GM18870 (cell line): ENCODE results near the gene PSD2.

Source experiments
- ATAC-seq: cut with Tn5 transposase; IDR thresholded peaks from one replicate; pipeline ENCODE4 v1.9.1; 2021; ENCODE audit warnings: moderate library complexity; ENCODE audit not compliant: unreplicated experiment

The PSD2 gene

DNA sequence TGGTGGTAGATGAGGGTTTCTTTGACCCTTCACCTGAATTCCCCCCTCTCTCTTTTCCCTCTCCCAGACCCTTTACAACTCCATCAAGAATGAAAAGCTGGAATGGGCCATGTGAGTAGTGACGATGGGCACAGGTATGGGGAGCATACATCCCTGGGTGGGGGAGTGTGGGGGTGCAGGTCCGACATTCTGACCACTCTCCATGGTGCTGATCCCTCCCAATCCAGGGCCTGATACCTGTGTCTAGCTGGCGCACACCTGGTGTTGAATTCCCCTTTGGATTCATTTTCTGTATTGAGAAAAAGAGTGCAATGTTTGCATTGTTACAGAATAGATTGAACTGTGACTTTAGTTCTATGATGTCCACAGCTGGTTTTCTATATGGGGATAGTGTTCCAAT, 40.0 kb downstream of the PSD2 start:
- ATAC-seq = no peak

DNA sequence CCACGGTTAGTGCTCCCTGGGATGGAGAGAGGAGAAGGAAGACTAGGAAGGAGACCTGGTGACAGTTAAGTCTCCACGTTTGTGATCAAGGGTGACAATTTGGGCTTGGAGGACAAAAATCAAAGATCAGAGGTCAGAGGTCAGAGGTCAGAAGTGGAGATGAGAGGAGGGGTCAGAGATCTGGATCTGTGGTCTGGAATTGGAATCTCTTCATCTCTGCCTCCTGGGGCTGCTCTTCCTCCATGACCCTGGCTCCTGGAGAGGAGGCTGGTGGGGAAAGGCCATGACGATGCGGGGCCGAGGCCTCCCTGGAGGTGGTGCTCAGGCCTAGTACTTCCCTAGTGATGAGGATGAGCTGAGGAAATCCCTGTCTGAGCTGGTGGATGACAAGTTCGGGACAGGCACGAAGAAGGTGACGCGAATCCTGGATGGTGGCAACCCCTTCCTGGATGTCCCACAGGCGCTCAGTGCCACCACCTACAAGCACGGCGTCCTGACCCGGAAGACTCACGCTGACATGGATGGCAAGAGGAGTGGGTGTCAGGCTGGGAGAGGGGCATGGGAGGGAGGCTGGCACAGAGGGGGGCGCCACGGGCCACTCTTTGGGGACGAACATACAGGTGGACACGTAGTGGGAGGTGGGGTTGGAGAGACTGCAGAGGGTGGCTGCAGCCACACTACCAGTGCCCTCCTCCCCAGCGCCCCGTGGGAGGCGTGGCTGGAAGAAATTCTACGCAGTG, 41.0 kb downstream of the PSD2 start:
- no peak for ATAC-seq

DNA sequence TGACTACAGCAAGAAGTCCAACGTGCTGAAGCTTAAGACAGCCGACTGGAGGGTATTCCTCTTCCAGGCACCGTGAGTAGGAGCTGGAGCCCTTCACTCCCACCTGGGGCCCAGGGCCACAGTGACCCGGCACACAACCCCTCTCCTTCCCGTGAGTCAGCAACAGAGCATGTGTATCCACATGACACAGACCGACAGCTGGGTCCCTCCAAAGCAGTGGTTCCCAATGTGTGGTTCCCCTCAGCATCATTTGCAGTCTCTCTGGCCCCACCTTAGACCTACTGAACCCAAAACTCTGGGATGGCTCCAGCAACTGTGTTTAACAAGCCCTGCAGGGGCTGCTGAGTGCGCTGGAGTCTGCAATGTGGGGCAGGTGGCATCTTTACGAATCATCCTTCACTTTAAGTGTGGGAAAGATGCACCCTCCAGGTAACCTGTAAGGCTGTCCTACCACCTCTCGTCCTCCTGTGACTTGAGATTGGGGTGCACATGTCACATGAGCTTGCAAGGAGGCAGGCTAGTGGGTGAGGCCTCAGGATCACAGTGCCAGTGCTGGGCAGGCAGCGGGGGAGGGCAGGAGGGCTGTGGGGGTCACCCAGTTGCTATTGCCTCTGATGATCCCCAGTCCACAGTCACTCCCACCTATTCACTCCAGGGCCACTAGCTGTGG, 42.2 kb downstream of the PSD2 start:
- no peak for ATAC-seq

DNA sequence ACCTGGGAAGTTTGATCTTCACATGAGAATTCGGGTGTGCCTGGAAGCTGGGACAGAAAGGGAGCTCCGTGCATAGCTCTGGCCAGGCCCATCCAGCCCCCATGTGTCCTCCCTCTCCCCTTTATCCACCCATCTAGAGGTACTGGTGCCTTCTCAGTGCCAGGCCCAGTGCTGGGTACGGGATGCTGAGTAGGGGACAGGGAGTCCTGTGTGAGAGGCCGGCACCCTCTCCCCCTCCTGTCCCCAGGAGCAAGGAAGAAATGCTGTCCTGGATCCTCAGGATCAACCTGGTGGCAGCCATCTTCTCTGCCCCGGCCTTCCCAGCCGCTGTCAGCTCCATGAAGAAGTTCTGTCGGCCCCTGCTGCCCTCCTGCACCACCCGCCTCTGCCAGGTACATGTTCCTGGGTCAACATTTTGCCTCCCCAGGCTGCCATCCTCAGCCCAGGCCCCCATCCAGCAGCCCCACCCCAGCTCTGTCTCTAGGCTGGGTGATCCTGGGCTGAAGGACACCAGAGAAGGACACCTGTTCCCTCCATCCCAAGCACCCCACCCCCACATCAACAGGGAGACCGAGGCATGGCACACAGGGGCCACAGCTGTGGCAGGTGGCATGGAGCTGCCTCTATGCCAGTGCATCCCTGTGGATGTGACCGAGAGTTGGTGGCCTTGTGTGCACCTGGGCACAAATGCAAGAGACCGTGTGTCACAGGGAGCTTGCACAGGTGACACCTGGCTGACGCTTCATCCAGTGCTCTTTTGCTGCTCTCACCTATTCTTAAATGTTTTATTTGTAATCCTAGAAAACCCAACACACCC, 43.0 kb downstream of the PSD2 start:
- no peak for ATAC-seq

DNA sequence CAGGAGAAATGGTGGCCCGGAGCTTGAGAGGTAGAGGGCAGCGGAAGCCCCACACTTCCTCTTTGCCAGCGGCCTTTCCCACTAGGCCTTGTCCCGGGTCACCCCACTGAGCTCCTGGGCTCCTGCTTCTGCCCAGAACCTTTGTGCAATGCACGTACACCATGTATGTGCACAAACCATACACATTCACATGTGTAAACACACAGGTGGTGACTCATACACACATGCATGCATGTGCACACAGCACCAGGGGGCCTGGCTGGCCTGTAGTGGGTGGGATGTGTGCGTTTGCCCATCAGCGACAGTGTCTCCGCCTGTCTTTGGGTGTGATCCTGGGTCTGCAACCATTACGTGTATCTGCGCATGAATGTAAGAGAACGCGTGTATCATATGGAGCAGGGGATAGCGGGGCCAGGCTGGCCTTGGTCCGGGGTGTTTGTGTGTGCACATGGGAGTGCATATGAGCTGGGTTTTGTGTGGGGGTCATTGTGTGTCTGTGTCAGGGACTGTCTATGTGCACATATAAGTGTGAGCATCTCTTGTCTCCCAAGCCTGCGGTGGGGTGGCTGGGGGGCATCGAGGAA, 43.7 kb downstream of the PSD2 start:
- ATAC-seq = no peak

DNA sequence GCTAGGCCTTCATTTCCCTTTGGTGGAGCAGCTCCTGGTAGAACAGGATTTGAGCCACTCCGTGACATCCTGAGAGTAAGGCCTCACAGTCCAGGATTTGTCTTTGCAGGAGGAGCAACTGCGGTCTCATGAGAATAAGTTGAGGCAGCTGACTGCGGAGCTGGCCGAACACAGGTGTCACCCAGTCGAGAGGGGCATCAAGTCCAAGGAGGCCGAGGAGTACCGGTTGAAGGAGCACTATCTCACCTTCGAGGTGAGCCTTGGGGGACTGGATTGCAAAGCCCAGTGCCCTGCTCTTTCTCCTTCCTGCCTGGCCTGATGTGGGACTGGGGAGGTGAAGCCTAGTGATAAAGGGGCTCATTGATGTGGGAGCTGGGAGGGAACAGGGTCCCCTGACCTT, 44.3 kb downstream of the PSD2 start:
- no peak for ATAC-seq

DNA sequence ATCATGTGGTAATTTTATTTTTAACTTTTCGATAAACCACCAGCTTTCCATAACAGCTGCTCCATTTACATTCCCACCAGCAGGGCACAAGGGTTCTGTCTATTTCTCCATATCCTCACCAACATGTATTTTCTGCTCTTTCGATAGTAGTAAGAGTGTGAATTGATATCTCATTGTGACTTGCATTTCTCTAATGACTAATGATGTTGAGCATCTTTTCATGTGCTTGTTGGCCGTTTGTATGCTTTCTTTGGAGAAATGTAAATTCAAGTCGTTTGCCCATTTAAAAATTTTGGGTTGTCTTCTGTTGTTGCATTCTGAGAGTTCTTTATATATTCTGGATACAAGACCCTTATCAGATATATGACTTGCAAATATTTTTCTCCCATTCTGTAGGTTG, 45.9 kb downstream of the PSD2 start:
- no peak for ATAC-seq

DNA sequence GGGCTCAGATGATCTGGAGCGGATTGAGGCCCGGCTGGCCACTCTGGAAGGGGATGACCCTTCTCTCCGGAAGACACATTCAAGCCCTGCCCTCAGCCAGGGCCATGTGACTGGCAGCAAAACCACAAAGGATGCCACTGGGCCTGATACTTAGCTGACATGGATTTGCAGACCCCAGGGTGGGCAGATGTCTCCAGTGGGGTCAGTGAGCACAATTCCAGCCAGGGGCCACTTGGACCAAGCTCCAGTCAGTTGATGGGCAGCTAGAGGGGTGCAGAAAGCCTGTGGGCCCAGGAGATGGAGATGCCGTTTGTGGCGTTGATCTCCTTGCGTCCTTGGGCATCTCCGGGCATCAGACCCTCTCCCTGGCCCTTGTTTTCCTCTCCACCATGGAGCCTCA, 46.7 kb downstream of the PSD2 start:
- no peak for ATAC-seq

DNA sequence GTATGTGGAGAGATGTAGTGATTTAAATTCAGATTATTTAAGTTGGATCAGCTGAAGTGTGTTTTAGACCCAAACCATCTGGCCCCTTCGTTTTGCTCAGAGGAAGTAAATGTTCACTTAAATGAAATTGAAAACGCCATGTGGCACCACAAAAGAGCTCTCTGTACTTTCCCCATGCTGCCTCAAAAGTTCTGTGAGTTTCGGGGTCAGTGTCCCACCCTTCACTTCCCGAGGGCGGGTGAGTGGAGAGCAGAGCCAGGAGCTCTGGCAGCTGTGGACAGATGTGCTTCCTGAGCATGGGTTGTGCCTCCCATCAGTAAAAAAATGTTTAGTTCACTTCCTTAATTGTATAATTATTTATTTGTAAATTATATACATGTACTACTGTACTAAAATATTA, 48.4 kb downstream of the PSD2 start:
- no peak for ATAC-seq

DNA sequence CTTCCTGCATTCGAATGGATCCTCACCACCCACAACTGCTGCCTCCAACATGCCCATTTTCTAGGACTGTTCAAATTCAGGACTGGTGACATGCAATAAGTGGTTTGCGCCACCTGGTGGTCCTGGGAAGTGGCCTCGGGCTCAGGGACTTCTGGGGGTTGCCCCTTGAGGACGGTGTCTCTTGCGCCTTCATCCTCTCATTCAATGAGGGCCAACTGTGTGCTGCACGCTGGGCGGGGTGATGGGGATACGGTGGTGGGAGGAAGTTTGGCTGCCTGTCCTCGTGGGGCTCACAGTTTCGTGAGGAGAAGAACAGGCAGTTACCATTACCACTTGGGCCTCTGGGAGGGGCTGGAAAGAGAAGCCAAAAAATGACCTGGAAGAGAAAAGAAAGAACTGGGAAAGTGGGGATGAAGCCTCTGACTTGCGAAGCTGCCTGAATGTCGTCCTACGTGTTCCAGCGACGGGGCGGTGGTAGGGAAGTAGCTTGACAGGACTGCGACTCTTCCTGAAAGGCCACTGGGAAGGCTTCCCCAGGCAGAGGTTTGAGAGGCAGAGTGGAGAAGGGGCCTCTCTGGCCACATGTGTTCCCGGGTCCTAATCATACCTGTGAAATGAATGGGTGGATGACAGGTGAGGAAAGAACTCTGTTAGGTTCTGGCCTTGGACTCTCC, 49.0 kb downstream of the PSD2 start:
- no peak for ATAC-seq

DNA sequence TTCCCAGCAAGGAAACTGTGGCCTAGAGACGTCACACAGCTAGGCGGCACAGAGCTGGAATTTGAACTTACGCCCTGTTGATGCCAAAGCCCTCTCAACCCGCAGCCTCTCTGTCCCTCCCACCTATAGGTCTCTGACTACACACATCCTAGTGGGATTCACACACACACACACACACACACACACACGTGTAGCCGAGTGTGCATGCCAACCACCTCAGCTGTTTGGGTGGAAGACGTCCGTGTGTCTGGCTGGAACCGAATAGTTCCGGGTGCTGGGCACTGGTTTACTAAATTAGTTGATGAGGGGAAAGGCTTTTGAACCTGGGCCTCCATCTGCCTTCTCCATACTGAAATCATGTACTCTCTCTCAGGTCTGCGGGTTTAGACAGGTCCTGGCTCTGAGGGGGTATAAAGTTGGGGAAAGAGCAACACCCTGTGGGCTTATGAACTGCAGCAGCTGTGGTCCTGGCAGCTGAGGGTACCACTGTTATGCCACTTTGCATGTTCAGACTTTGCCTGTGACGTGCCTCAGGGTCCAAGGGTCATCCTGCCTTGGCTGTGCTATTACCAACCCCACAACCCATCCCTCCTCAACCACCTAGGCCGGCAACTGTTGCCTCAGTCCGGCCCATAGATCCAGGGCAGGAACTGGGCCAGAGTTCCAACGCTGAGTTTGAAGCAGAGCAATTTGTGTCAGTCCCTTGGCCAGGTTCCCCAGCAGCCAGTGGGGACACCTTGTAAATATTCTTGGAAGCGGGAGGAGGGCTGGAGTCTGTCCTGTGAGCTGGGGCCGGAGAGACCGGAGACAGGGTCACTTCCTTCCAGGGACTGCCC, 50.5 kb downstream of the PSD2 start:
- ATAC-seq = no peak

DNA sequence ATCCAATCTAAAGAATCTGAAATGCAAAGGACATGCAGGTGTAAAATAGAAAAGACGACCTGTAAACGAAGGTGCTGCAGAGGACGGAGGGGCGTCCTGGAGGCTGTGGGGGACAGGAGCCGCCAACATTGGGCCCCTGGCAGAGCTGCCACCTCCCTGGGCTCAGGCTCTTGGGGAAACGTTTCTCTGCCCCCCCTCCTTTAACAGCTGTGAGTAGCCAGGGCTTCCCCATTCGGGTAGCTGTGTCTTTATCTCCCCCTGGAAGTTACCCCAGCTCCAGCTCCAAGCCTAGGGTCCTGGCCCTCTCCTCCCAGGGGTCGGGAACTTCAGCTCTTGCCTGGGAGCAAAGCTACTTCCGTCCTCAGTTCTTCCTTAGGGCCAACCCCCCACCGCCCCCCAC, 51.5 kb downstream of the PSD2 start:
- no peak for ATAC-seq

DNA sequence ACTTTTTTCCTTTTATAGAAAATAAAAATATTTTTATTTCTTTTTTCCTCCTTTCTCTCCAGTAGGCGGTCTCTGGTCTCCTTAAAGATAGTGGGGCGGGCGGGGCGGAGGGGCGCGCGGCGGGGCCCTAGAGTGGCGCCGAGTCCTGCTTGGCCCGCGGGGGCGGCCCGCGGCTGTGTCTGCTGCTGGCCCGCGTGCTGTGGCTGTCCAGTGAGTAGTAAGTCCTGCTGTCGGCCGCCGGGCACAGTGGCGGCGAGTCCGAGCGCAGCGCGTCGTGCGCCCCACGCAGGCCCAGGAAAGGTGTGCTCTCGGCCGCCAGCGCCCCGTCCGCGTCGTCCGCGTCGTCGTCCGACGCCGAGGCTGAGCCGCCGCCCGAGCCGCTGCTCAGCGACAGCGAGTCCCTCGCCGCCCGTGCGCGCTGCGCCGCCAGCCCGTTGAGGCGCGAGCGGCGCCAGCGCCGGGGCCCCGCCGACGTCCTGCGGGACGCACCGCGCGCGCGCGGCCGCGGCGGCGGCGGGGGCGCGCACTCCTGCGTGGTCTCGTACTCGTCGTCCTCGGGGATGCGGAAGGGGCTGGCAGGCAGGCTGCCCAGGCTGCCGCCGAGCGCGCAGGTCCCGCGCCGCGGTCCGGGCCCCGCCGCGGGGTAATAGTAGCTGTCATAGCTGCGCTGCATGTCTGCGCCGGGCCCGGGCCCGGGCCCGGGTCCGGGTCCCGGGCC, 52.3 kb downstream of the PSD2 start:
- ATAC-seq = no peak

DNA sequence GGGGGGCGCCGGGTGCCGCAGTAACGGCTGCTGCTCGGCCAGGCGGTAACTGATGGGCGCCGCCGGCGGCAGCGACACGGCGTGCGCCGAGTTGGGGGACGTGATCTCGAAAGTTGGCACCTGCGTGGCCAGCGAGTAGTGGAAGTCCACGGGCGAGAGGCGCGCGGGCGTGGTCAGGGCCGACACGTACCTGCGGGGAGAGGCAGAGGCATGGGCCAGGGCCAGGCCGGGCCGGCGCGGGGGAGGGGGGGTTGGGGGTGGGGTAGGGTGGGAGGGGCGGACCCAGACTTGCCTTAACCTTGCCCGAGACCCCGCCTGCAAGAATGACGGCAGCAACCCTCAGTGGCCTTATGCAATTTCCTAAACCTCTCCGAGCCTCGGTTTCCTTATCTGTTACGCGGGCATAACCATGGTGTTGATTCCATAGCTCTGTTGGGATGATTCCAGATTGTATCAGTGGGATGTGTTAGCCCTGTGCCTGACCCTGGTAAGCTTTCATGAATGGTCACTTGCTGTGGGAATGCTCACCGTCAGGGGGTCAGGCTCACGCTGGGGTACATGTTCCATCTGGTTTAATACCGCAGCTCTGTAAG, 53.0 kb downstream of the PSD2 start:
- ATAC-seq = no peak

DNA sequence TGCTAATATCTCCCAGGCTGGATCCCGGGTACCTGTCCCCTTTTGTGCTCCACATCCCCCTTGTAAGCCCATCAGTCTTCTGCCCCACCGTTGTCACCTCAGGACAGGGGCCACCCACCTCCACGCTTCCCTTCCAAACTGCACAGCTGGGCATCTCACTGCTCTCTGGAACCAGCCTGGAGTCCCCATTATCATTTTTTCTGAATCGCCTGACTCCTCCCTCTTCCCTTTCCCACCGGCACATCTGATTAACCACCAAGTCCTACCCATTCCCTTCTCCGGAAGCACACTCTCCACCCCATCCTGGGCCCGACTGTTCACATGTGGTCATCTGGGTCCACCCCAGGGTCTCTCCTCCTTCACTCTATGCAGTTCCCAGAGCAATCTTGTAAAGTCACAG, 53.9 kb downstream of the PSD2 start:
- ATAC-seq = no peak

DNA sequence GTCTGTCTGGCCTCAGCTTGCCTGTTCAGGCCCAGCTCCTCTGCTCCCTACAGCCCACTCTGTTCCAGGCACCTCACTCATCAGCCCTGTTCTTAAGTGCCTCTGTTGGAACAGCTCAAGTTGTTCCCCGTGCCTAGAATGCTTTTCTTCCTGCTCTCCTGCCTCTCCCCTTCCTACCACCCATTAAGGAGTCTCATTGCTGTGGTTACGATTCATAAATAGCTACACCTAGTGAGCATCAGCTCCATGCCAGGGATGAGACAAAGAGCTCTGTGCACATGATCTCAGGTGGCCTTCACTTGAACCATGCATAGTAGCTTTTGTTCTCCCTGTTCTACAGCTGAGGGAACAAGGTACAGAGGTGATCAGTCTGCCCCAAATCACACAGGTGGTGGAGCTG, 54.3 kb downstream of the PSD2 start:
- ATAC-seq = no peak

DNA sequence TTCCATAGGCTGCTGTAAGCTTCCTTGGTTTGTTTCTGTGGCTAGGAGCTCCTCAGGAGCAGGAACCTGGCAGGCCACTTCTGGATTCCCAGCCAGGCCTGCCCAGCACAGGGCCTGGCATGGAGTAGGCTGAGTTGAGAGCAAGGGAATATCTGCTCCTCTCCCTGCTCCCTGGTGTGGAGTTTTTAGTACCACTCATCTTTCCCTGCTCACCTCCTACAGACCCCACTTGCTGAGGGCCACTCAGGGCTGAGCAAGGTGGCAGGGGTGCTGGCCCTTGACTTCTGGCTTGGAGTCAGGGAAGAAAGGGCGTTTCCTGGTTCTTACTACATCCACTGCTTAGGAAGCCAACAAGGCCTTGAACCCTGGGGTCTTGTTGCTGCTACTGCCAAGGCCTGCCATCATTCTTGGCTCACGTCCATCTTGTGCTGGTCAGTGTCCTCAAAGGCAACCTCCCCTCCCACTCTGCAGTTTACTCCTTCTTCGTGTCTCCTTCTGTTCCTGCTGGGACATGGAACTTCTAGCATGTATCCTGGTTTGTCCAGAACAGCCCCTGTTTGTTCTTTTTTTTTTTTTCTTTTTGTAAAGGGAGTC, 54.9 kb downstream of the PSD2 start:
- ATAC-seq = no peak

DNA sequence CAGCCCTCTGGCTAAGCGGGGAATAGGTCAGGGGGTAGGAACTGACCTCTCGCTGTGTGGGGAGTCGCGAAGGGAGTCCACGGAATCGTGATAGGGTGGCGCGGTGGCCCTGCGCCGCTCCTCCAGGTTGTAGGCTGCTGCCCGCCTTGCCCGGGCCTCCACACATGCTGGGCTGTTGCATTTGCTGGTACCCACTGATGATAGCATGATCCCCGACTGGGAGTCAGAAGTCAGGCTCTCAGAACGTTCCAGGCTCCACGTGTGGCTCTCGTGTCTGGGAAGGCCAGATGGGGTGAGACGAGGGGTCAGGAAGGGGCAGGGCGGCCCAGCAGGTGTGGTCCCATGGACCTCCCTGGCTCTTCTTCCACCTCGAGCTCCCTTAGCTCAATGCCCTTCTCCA, 56.0 kb downstream of the PSD2 start:
- no peak for ATAC-seq

DNA sequence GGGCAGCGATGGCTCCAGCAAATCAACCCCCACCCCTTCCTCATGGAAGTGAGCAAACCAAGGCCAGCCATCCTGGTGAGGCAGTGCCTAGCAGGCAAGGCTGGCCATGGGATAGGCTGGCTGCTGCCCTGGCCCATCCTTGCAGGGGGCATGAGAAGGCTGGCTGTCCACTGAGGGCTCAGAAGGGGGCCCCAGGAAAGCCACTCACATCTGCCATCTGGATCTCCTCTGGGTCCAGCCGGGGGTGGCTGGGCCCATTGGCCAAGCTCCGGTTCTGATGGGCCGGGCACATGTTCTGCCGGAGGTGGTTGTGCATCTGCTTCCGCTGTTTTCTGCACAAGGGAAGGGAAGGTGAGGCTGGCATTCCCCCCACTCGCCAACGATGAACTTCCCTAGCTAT, 57.1 kb downstream of the PSD2 start:
- no peak for ATAC-seq
